Kidney (tissue), 14 donors: ENCODE data around the gene S100A6. TPM values are rescaled to one million over a fixed set of nuclear protein-coding genes. Genes with fewer than 3 reads are reported as not detected.

Experiments
- DNase-seq, 5 donors: peaks; one replicate each; pipeline ENCODE4 v3.0.0-alpha.2; 2013 to 2020
- FAIRE-seq: peaks from 2 replicates; lab custom pipeline; 2012; peaks lifted over from hg19 to GRCh38; lab: Jason Lieb, UNC
- H3K27ac ChIP-seq, 2 donors: one replicate each; pipeline ENCODE4 v1.7.0; 2013; ENCODE audit warnings: low read depth in 2 of 2, low read length in 2 of 2, inconsistent platforms in 1 of 2
- H3K27me3 ChIP-seq: one replicate; pipeline ENCODE4 v1.7.1; 2013; ENCODE audit warnings: low read length, inconsistent platforms; ENCODE audit not compliant: control insufficient read depth, insufficient read depth
- H3K36me3 ChIP-seq, 3 donors: one replicate each; pipeline versions ENCODE4 v1.7.0 to v1.7.1; 2013; ENCODE audit warnings: low read length in 3 of 3, control low read depth in 1 of 3, inconsistent platforms in 1 of 3; ENCODE audit not compliant: insufficient read depth in 3 of 3, control insufficient read depth in 2 of 3
- H3K4me1 ChIP-seq, 3 donors: one replicate each; pipeline versions ENCODE4 v1.7.0 to v1.7.1; 2013; ENCODE audit warnings: low read length in 3 of 3, inconsistent platforms in 1 of 3, low read depth in 1 of 3; ENCODE audit not compliant: control insufficient read depth in 2 of 3, insufficient read depth in 2 of 3
- H3K4me3 ChIP-seq, 3 donors: one replicate each; pipeline versions ENCODE4 v1.7.0 to v1.8.1; 2013; ENCODE audit warnings: low read length in 3 of 3, control low read depth in 1 of 3, inconsistent platforms in 1 of 3
- H3K9ac ChIP-seq, 3 donors: one replicate each; pipeline versions ENCODE4 v1.7.0 to v1.7.1; 2013; ENCODE audit warnings: low read length in 3 of 3, control low read depth in 1 of 3, inconsistent platforms in 1 of 3
- H3K9me3 ChIP-seq, 3 donors: one replicate each; pipeline versions ENCODE4 v1.7.0 to v1.7.1; 2013; ENCODE audit warnings: low read length in 3 of 3, control low read depth in 1 of 3, inconsistent platforms in 1 of 3; ENCODE audit not compliant: control insufficient read depth in 2 of 3, insufficient read depth in 1 of 3
- CTCF ChIP-seq: IDR thresholded peaks from 3 replicates; pipeline ENCODE4 v1.5.1; 2012; ENCODE audit warnings: mild to moderate bottlenecking, moderate library complexity, borderline replicate concordance; ENCODE audit not compliant: insufficient read depth; ENCODE audit errors: extremely low read depth
- intact Hi-C: fragments of 100-400 bp; cut with DNase I; formaldehyde crosslinking; loops from one replicate; pipeline ENCODE4 v1.11.1; 2022
- polyA plus RNA-seq: library from polyadenylated mRNA; stranded (reverse); fragments of 350-450 nt; fragmentation: Illumina TruSeq; extraction: RNeasy Lipid Tissue Mini Kit (QIAGEN cat#74804); gene quantifications from one replicate; pipeline ENCODE4 v1.2.3, GENCODE V29; 2014; ENCODE audit warnings: low read depth, low replicate concordance; ENCODE audit not compliant: insufficient read depth
- total RNA-seq: library from RNA; stranded (reverse); fragmentation: NEBNext Ultra II Directional; extraction: Animal tissue kit (Norgen Biotek cat#: 25700); gene quantifications from one replicate; pipeline ENCODE4 v1.2.1, GENCODE V29; 2021
- donor health status: control.
- donor health status: control.
- donor health status: control.
- donor health status: control.
- donor health status: control.
- donor health status: DM: yes; HTN: yes; CAD: no.
- donor health status: Normal renal cell carcinoma (clear cell type).

S100A6 gene
- total and polyA plus RNA-seq, 2 donors from 2014 or later, result 1,542 to 1,580 TPM

DNA sequence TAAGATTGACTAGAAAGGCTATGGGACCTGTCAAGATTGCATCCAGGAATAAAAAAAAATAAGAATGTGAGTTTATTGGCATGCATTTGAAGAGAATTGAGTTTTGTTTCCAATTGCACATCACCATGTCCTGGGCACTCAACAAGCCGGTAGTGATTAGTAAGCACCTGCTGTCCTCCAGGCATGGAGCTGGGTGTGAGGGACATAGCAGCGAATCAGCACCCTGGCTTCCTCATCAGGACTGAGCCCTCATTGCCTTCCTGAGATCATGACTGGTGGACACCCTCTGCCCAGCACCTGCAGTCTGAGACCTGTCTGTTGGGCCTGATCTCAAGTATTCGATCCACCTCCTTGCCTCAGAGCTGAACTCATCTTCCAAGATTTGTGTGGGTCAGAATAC lies 26.8 kb downstream of the S100A6 start:
- no peaks in the 10 kb centered on the region for H3K36me3 ChIP-seq
- H3K9ac ChIP-seq, result no peak overlapping the region
- peaks cover 0 to 4% (median 0%) of the 10 kb centered on the region in 3 donors for H3K4me1 ChIP-seq
- no peaks in the 10 kb centered on the region for H3K27me3 ChIP-seq
- FAIRE-seq, result no peak
- H3K9me3 ChIP-seq, result no peaks in the 10 kb centered on the region
- DNase-seq, result no peak
- TF ChIP-seq CTCF, result no peak
- H3K27ac ChIP-seq, result no peak overlapping the region
- intact Hi-C loops, result no loop called here
- H3K4me3 ChIP-seq, result no peak overlapping the region

DNA sequence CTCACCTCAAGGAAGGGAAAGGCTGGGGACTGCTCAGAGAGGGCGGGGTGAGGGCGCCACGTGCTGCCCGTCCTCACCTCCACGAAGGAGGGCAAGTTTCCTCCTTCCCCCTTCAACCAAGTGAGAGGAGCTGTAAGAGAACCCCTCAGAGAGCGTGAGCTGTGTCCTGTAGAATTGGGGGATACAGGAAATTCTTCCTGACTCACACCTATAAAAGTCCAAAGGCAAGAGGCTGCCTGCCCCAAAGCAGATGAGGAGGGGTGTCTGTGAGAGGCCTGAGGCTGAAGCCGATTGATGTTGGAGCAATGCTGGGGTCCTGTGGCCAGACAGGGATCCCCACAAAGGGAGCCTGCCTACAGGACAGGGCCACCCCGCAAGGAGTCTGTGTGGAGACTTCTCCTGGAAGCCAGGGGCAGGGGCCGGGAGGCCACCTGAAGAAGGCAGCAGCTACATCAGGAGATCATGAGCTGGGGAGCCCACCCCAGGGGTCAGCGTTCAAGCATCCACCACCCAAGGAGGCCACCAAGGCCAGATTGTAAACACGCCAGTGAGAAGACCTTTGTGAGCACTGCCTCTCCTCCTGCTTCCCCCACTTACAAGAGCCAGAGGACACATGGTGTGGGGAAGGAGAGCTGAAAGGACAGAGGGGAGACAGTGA lies 27.7 kb downstream of the S100A6 start:
- FAIRE-seq, result no peak
- no peak overlapping the region for H3K27ac ChIP-seq

DNA sequence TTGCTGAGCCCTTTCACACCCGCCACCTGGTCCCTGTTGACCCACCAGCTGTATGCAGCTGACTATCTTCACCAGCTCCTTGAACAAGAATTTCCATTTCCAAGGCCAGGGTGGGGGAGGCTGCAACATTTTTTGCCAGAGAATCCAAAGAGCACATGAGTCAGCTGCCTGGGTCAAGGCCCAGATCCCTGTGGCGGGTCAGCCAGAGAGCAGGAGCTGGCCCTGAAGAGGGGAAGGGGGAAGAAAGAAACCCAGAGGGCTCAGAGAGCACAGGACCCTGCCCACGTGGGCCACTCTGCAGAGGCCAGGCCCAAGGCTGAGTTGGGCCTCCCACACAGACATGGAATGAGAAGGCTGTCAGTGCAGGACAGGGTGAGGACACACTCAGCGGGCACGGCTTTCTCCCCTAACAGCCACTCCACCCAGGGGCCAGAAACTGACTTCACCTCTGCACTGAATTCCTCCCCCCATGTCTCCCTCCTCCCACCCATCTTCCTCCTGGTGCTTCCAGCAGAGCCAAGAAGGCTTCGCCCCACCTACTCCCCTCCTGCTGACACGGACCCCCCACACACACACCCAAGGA lies 28.9 kb downstream of the S100A6 start:
- intact Hi-C loops, result no loop called here

More for the DNA sequence above, 27.7 kb downstream of the S100A6 start:
- no peak overlapping the region for H3K4me3 ChIP-seq
- TF ChIP-seq CTCF, result no peak
- no peaks in the 10 kb centered on the region for H3K27me3 ChIP-seq
- no peaks in the 10 kb centered on the region for H3K36me3 ChIP-seq
- peaks cover 0 to 4% (median 0%) of the 10 kb centered on the region in 3 donors for H3K4me1 ChIP-seq
- H3K9ac ChIP-seq, result no peak overlapping the region
- DNase-seq, result no peak
- intact Hi-C loops, result no loop called here
- H3K9me3 ChIP-seq, result no peaks in the 10 kb centered on the region

More for the DNA sequence above, 28.9 kb downstream of the S100A6 start:
- Histone ChIP-seq H3K27me3 (no peaks in the 10 kb centered on the region), H3K36me3 (no peaks in the 10 kb centered on the region), H3K27ac (peak overlapping the region in 1 of 2 donors; percentile 51), H3K4me3 (no peak overlapping the region), H3K9me3 (no peaks in the 10 kb centered on the region), H3K4me1 (peaks cover 0 to 4% (median 0%) of the 10 kb centered on the region in 3 donors), H3K9ac (no peak overlapping the region)
- TF ChIP-seq CTCF, result no peak
- FAIRE-seq (no peak), DNase-seq (peak; percentile 54 to 93 (median 84))
